Heart left ventricle (tissue), 16 donors: ENCODE results near the gene CASS4. TPM values are rescaled to one million over a fixed set of nuclear protein-coding genes. Genes with fewer than 3 reads are reported as not detected.

ENCODE experiments used
- ATAC-seq, 4 donors: fragments of 200-7000 bp; cut with Tn5 transposase; one replicate each; pipeline ENCODE4 v1.9.1; 2020 to 2022; ENCODE audit warnings: moderate library complexity in 4 of 4, mild to moderate bottlenecking in 3 of 4, moderate number of reproducible peaks in 1 of 4
- DNase-seq, 5 donors: peaks; one replicate each; pipeline ENCODE4 v3.0.0-alpha.2; 2020
- H3K27ac ChIP-seq, 12 donors: fragments of 200-600 bp; sonication (generic) in 4 of 12; one replicate each; pipeline versions ENCODE4 v1.5.0 to v1.8.0; 2016 to 2022; ENCODE audit warnings: mild to moderate bottlenecking in 2 of 12
- H3K27me3 ChIP-seq, 9 donors: fragments of 200-600 bp; sonication (generic) in 2 of 9; one replicate each; pipeline versions ENCODE4 v1.5.1 to v1.8.0; 2016 to 2022; ENCODE audit warnings: mild to moderate bottlenecking in 3 of 9
- H3K36me3 ChIP-seq, 9 donors: fragments of 200-600 bp; sonication (generic) in 2 of 9; one replicate each; pipeline versions ENCODE4 v1.5.0 to v1.8.0; 2018 to 2022; ENCODE audit warnings: mild to moderate bottlenecking in 2 of 9
- H3K4me1 ChIP-seq, 12 donors: fragments of 200-600 bp; sonication (generic) in 4 of 12; one replicate each; pipeline versions ENCODE4 v1.5.0 to v1.8.0; 2016 to 2022; ENCODE audit warnings: mild to moderate bottlenecking in 3 of 12
- H3K4me3 ChIP-seq, 12 donors: fragments of 200-600 bp; sonication (generic) in 4 of 12; one replicate each; pipeline versions ENCODE4 v1.5.0 to v1.8.0; 2017 to 2022; ENCODE audit warnings: mild to moderate bottlenecking in 9 of 12, moderate library complexity in 4 of 12
- H3K9me3 ChIP-seq, 12 donors: fragments of 200-600 bp; sonication (generic) in 4 of 12; one replicate each; pipeline versions ENCODE4 v1.5.0 to v1.8.0; 2016 to 2022; ENCODE audit warnings: mild to moderate bottlenecking in 1 of 12
- CTCF ChIP-seq, 12 donors: fragments of 200-600 bp; sonication (generic) in 4 of 12; IDR thresholded peaks; one replicate each; pipeline versions ENCODE4 v1.5.0 to v1.8.0; 2018 to 2022; ENCODE audit warnings: antibody characterized with exemption in 12 of 12, mild to moderate bottlenecking in 5 of 12
- POLR2A ChIP-seq, 2 donors: fragments of 450-650 bp; IDR thresholded peaks; one replicate each; pipeline ENCODE4 v1.6.1; 2017; ENCODE audit warnings: antibody characterized with exemption in 2 of 2, mild to moderate bottlenecking in 2 of 2, moderate library complexity in 2 of 2
- WGBS, 4 donors: extraction: QIAGEN DNeasy Blood & Tissue Kit in 2 of 4; methylation state at CpG; one replicate each; pipeline versions ENCODE4 v1.1.5 to v1.1.7; 2013 to 2018; 5-methylcytosine and 5-hydroxymethylcytosine counted together
- intact Hi-C, 10 donors: fragments of 100-400 bp; cut with DNase I; formaldehyde crosslinking; loops; one replicate each; pipeline versions ENCODE4 v1.11.1 to v1.14.2; 2022
- polyA plus RNA-seq, 2 donors: library from polyadenylated mRNA; stranded (reverse); fragments of 200-250 nt; gene quantifications; one replicate each; pipeline ENCODE4 v1.2.3, GENCODE V29; 2013
- total RNA-seq, 9 donors: library from RNA; depleted of rRNA in 2 of 9; stranded (reverse); fragments of >200 nt in 2 of 9; fragmentation: NEBNext Ultra II Directional in 3 of 9; extraction: Animal tissue kit (Norgen Biotek cat#: 25700) in 3 of 9; gene quantifications; one replicate each; pipeline versions ENCODE4 v1.1.0 to v1.2.4, GENCODE V29; 2016 to 2023
- donor health status: ischemic (EF 13 %, LVEDD 7.1; RV severe dilation, severe dysfunction).
- donor health status: healthy with polysubstance abuse.
- donor health status: DM: no; HTN: yes; CAD: no.
- donor health status: DM: no; HTN: no; CAD: no.
- donor health status: ischemic (EF 25% LVEDD 6.9; RV normal size, moderate dysfunction).
- donor health status: ischemic (EF 25% LVEDD 5.7; RV mildly dilated, moderate dysfunction).
- donor health status: healthy.
- donor health status: DM: yes; HTN: yes; CAD: no.
- donor health status: ischemic (EF 35%, LVEDD 5.7; RV mildly dilated, moderate dysfunction).
- donor health status: nonischemic (EF 11% LVEDD 7.7; RV severe dilation, severe dysfunction).
- donor health status: DM: yes; HTN: yes; CAD: no.
- donor health status: PGD.
- donor health status: ischemic (EF 29% LVEDD 5.4; RV normal size, mild dysfunction).
- donor health status: nonischemic (EF 23%, LVEDD 6.1; RV moderate dilation, normal function).

The CASS4 gene
- total and polyA plus RNA-seq, 11 donors: 0.07 to 3.8 (median 0.49) TPM

- 38 to 59% (median 44%) methylated on average over 3 of the region's 3 CpGs for WGBS, 4 donors
- no peak for ATAC-seq
- intact Hi-C loops: no loop called here
- Histone ChIP-seq H3K27ac (no peak overlapping the region), H3K36me3 (peaks cover 0 to 20% (median 0%) of the 10 kb centered on the region in 9 donors), H3K27me3 (no peaks in the 10 kb centered on the region), H3K4me3 (no peak overlapping the region), H3K9me3 (no peaks in the 10 kb centered on the region), H3K4me1 (no peaks in the 10 kb centered on the region)
- TF ChIP-seq POLR2A (IDR thresholded peaks at IDR 0.05) (no peak), CTCF (IDR thresholded peaks at IDR 0.05) (no peak)
- no peak for DNase-seq
Measured at GRCh38 chr20:56506103-56506502, 94.0 kb downstream of the CASS4 start.

Other genes starting within 250 kb of the CASS4 start
- not detected for gene MC3R, start 163.5 kb upstream of the CASS4 start, total RNA-seq
- not detected for gene MC3R, start 163.5 kb upstream of the CASS4 start, polyA plus RNA-seq
- gene FAM210B, start 53.3 kb upstream of the CASS4 start, total RNA-seq: 10 to 100 TPM; 48.3 to 69.8 (median 57.2) TPM
- 10 to 100 TPM; 32.6 to 34.2 TPM for gene FAM210B, start 53.3 kb upstream of the CASS4 start, polyA plus RNA-seq
- 10 to 100 TPM in 2 of 9 donors, 1 to 10 TPM in 7; 2.4 to 11.0 (median 6.3) TPM for gene AURKA, start 20.0 kb upstream of the CASS4 start, total RNA-seq
- gene AURKA, start 20.0 kb upstream of the CASS4 start, polyA plus RNA-seq: 10 to 100 TPM in 1 of 2 donors, 1 to 10 TPM in 1; 2.2 to 19.5 TPM
- 10 to 100 TPM; 16.0 to 27.3 (median 22.0) TPM for gene CSTF1, start 19.6 kb upstream of the CASS4 start, total RNA-seq
- gene CSTF1, start 19.6 kb upstream of the CASS4 start, polyA plus RNA-seq: 10 to 100 TPM in 1 of 2 donors, 1 to 10 TPM in 1; 4.2 to 15.3 TPM
- 100 to 1,000 TPM in 1 of 9 donors, 10 to 100 TPM in 8; 61.9 to 101 (median 86.2) TPM for gene RTF2, start 56.4 kb downstream of the CASS4 start, total RNA-seq
- 100 to 1,000 TPM in 1 of 2 donors, 10 to 100 TPM in 1; 50.7 to 114 TPM for gene RTF2, start 56.4 kb downstream of the CASS4 start, polyA plus RNA-seq
- under 1 TPM in 1 of 9 donors, not detected in 8; 0.35 TPM for gene FAM209A, start 112.5 kb downstream of the CASS4 start, total RNA-seq
- gene FAM209A, start 112.5 kb downstream of the CASS4 start, polyA plus RNA-seq: not detected
- gene FAM209B, start 121.0 kb downstream of the CASS4 start, total RNA-seq: under 1 TPM in 2 of 9 donors, not detected in 7; 0.42 to 0.53 TPM
- gene FAM209B, start 121.0 kb downstream of the CASS4 start, polyA plus RNA-seq: under 1 TPM; 0.50 to 0.76 TPM
- under 1 TPM in 6 of 9 donors, not detected in 3; 0.09 to 1.00 (median 0.23) TPM for gene TFAP2C, start 217.0 kb downstream of the CASS4 start, total RNA-seq
- not detected for gene TFAP2C, start 217.0 kb downstream of the CASS4 start, polyA plus RNA-seq